ENCODE data around the gene HIPK1. TPM values are rescaled to one million over a fixed set of nuclear protein-coding genes. Genes with fewer than 3 reads are reported as not detected.
A peak's percentile ranks its signal among the peaks of the same experiment; 100 is the strongest.

HIPK1 gene
- total RNA-seq, 1 donor from 2014 or later, result 12.7 TPM

DNA sequence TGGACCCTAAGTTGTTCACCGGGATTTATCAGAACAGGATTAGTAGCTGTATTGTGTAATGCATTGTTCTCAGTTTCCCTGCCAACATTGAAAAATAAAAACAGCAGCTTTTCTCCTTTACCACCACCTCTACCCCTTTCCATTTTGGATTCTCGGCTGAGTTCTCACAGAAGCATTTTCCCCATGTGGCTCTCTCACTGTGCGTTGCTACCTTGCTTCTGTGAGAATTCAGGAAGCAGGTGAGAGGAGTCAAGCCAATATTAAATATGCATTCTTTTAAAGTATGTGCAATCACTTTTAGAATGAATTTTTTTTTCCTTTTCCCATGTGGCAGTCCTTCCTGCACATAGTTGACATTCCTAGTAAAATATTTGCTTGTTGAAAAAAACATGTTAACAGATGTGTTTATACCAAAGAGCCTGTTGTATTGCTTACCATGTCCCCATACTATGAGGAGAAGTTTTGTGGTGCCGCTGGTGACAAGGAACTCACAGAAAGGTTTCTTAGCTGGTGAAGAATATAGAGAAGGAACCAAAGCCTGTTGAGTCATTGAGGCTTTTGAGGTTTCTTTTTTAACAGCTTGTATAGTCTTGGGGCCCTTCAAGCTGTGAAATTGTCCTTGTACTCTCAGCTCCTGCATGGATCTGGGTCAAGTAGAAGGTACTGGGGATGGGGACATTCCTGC lies 46.2 kb downstream of the HIPK1 start:
- no peak overlapping the region for H3K4me3 ChIP-seq (ENCODE audit: low read depth, low read length)
- no peak for DNase-seq (ENCODE audit: low read depth)
- TF ChIP-seq, protein P1, sequence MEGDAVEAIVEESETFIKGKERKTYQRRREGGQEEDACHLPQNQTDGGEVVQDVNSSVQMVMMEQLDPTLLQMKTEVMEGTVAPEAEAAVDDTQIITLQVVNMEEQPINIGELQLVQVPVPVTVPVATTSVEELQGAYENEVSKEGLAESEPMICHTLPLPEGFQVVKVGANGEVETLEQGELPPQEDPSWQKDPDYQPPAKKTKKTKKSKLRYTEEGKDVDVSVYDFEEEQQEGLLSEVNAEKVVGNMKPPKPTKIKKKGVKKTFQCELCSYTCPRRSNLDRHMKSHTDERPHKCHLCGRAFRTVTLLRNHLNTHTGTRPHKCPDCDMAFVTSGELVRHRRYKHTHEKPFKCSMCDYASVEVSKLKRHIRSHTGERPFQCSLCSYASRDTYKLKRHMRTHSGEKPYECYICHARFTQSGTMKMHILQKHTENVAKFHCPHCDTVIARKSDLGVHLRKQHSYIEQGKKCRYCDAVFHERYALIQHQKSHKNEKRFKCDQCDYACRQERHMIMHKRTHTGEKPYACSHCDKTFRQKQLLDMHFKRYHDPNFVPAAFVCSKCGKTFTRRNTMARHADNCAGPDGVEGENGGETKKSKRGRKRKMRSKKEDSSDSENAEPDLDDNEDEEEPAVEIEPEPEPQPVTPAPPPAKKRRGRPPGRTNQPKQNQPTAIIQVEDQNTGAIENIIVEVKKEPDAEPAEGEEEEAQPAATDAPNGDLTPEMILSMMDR (conservative IDR thresholded peaks at IDR 0.05; ENCODE audit: low read depth, low read length), result no peak

DNA sequence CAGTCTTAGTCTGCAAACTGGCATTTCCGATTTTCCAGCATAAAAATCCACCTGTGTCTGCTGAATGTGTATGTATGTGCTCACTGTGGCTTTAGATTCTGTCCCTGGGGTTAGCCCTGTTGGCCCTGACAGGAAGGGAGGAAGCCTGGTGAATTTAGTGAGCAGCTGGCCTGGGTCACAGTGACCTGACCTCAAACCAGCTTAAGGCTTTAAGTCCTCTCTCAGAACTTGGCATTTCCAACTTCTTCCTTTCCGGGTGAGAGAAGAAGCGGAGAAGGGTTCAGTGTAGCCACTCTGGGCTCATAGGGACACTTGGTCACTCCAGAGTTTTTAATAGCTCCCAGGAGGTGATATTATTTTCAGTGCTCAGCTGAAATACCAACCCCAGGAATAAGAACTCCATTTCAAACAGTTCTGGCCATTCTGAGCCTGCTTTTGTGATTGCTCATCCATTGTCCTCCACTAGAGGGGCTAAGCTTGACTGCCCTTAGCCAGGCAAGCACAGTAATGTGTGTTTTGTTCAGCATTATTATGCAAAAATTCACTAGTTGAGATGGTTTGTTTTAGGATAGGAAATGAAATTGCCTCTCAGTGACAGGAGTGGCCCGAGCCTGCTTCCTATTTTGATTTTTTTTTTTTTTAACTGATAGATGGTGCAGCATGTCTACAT lies 47.6 kb downstream of the HIPK1 start:
- TF ChIP-seq, protein P1 (conservative IDR thresholded peaks at IDR 0.05; ENCODE audit: low read depth, low read length), result peak; percentile 62
- no peak overlapping the region for H3K4me3 ChIP-seq (ENCODE audit: low read depth, low read length)
- DNase-seq (ENCODE audit: low read depth), result peak; percentile 50

DNA sequence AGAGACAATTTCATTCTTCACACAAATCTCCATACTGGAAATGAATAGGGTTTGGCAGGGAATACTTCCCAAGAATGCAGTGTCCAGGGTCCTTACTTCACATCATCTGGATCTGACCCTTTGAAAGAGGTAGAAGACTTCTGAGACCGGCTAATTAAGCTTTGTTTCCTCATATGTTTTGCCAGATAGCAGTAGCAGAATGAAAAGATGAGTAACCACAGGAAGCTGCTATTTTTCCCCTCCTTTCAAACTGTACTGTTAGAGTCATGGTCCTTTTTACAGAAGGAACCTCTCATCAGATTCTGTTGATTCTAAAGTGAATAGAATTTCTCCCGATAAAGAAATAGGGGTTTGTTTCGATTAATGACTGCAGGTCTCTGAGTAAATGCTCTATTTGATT lies 48.8 kb downstream of the HIPK1 start:
- TF ChIP-seq, protein P1 (conservative IDR thresholded peaks at IDR 0.05; ENCODE audit: low read depth, low read length), result no peak
- no peak overlapping the region for H3K4me3 ChIP-seq (ENCODE audit: low read depth, low read length)
- no peak for DNase-seq (ENCODE audit: low read depth)

DNA sequence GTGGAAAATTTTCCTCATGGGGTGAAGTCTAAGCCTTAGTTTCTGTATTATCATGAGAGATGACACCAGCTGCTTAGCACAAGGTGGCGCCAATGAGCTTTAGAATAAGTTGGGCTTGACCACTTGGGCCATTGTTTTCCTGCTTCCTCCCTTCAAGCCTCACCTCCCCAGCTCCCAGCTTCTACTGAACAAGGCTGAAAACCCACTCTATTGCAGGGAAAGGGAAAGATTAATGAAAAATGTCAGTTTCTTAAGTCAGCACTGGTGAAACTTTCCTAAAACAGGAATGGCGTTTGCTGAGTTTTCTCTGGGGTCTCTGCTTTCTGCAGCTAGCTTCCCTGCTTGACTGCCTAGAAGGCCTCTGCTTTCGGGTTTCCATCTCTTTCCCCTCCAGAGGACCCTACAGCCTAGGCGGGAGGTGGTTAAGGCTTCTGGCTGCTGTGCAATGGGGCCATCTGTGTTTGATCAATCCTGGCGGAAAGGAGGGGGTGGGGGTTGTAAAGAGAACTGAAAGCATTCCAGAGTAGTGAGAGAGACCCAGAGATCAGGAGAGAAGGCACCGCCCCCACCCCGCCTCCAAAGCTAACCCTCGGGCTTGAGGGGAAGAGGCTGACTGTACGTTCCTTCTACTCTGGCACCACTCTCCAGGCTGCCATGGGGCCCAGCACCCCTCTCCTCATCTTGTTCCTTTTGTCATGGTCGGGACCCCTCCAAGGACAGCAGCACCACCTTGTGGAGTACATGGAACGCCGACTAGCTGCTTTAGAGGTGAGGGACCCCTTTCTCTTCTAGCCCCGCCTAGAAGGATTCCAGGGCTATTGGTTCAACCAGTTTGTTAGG lies 50.0 kb downstream of the HIPK1 start, which contains the start of gene OLFML3:
TSS of gene OLFML3 (plus strand) at position 612 of the 840 bp plus-strand sequence. CDS start at position 655, 43 bp downstream.
- DNase-seq (ENCODE audit: low read depth), result peak; percentile 51
- TF ChIP-seq, protein P1 (conservative IDR thresholded peaks at IDR 0.05; ENCODE audit: low read depth, low read length), result peak; percentile 83
- no peak within 1 kb of the TSS for H3K4me3 ChIP-seq (ENCODE audit: low read depth, low read length)

GRCh38 chr1:113980110-113980509 lies 51.0 kb downstream of the HIPK1 start:
- TF ChIP-seq, protein P1 (conservative IDR thresholded peaks at IDR 0.05; ENCODE audit: low read depth, low read length), result no peak

GRCh38 chr1:113981962-113982931 lies 53.1 kb downstream of the HIPK1 start:
- H3K4me3 ChIP-seq (ENCODE audit: low read depth, low read length), result no peak overlapping the region
- TF ChIP-seq, protein P1 (conservative IDR thresholded peaks at IDR 0.05; ENCODE audit: low read depth, low read length), result no peak
- DNase-seq (ENCODE audit: low read depth), result no peak

More at GRCh38 chr1:113980110-113980509, 51.0 kb downstream of the HIPK1 start:
- no peak overlapping the region for H3K4me3 ChIP-seq (ENCODE audit: low read depth, low read length)
- no peak for DNase-seq (ENCODE audit: low read depth)

Data from epithelial cell of proximal tubule (primary cell).